CD4-positive, alpha-beta T cell treated with Interleukin-6 at 100 ng/mL for 8 hours (primary cell): ENCODE data around the gene LIPT1.
A peak's percentile ranks its signal among the peaks of the same experiment; 100 is the strongest.
"Not testable (repeated sequence)": the region's sequence is repeated elsewhere in the genome, so short reads cannot be mapped to it uniquely, and the experiment has no call there.

Source experiments
- DNase-seq: peaks from one replicate; pipeline ENCODE4 v3.0.0-alpha.2; 2020; ENCODE audit warnings: mixed read lengths, low spot score

Gene LIPT1

DNA sequence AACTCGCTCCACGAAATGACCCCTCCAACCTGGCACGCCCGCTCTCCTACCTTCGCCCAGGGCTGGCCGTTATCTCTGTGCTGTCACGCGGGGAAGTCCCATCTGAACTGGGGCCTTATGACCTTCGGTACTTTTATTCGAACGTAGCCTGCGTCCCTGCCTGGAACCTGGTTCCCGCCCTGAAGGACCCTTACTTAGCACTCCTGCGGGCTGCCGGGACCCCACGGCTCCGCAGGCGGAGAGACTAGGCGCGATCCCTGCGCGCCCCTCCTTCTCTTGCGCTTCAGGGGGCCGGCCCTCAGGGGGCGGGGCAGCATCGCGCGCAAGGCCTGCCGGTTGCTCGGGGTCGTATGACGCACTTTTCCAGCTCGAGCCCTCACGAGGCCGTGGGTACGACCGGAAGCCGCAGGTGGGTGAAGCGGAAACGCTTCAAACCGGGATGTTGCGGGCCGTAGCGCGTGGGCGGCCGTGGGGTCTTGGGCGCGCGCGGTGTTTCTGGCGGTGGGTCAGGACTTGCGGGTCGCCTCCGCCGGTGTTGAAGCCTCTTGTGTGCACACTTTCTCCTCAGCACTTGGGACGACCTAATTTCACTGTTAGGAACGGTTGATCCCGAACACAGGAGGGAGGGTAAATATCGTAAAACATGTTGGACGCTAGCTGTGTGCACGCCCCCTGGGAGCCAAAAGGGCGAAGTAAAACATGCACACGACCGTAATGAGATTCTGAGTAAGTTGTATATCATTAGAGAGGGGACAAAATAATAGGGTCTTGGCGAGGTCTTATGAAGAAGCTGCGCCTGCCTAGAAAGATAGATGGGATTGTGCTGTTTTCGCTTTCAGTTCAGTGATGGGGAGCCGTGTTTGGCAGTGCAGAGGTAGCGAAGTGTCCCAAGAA is at the start of gene LIPT1, which contains the start of gene TSGA10:
Gene LIPT1 (plus strand): TSS at position 325 of the 894 bp plus-strand sequence. CDS start 6,991 bp downstream, outside the sequence.
Gene TSGA10 (minus strand): TSS at position 300 of the 894 bp plus-strand sequence. CDS start 45,503 bp downstream, outside the sequence.
- DNase-seq, result peak; percentile 89

DNA sequence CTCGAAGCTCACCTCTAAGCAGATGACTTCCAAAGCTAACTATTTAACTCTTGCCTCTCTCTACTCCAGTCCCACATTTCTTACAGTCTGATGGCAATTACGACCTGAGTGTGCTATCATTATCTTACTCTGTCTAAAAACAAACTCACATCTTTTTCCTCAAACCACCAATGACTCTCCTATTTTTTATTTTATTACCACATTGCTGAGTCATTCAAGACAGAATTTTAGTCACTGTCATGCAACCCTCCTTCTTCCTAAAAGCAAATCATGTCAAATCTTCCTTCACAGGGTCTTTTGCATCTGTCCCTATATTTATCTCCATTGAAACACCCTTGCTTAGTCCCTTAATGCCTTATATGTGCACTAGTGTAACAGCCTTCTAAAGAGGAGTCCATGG is 47.9 kb upstream of the LIPT1 start:
- no peak for DNase-seq

DNA sequence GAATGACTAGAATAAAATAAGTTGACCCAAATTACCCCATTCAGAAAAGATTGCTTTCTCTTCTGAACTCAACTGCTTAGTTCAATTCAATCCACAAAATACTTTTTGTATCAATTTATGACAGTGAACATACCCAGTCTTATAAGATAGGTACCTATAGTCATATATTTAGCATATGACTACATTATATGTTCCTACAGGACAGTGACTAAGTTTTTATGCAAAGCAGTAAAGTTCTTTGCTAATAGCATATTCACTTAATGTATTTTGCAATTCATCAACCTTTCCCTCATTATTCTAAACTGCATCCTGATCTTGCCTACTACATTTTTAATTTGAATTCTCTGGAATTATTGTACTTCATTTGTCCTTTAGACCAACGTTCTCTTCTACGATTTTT is 43.5 kb upstream of the LIPT1 start:
- DNase-seq, result no peak

DNA sequence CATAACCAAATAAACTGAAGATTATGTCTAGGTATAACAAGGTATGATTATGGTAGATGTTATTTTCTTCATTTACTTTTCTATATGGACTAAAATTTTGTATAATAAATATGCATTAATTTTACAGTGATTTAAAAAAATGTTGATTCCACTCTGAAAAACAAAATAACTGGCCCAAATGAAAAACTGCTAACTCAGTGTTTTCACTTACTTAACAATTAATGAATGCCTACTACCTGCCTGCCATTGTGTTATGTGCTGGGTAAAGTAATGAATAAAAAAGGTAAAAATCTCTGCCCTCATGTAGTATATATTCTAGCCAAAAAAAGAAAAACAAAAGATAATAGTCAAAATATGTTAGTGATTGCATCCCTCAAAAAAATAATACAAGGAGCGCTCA is 42.8 kb upstream of the LIPT1 start:
- no peak for DNase-seq

DNA sequence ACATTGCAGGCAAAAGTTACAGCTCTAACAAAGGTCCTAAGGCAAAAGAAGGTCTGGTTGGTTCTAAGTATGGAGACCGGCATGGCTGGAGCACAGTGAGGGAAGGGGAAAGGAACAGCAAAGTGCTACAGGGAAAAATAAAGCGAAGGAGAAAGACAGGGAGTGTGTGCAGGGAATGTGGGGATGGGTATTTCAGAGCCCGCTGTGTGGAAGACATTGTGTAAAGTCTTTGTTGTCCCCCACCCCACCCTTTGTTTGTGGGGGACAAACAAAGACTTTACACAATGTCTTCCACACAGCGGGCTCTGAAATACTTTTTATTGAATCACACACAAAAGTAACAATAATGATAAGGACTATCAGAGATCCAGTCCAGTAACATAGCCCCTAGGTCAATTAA is 42.1 kb upstream of the LIPT1 start:
- DNase-seq, result no peak

DNA sequence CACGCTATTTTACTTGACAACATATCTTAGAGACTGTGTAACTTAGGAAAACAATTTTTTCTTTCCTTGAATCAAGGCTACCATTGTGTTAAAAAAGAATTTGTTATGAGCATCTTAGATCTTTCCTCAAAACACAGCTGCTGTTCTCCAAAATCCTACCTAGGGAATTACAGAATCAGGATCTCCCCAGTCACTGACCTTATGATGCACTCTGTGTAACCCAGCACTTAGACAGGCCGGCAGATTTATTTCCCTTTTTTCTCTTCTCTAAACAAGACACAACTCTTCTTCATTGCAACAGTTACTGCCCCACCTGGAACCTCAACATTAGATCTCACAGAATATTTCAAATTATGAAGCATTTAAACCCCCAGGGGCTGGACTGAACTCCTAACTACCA is 26.8 kb upstream of the LIPT1 start:
- DNase-seq, result no peak

DNA sequence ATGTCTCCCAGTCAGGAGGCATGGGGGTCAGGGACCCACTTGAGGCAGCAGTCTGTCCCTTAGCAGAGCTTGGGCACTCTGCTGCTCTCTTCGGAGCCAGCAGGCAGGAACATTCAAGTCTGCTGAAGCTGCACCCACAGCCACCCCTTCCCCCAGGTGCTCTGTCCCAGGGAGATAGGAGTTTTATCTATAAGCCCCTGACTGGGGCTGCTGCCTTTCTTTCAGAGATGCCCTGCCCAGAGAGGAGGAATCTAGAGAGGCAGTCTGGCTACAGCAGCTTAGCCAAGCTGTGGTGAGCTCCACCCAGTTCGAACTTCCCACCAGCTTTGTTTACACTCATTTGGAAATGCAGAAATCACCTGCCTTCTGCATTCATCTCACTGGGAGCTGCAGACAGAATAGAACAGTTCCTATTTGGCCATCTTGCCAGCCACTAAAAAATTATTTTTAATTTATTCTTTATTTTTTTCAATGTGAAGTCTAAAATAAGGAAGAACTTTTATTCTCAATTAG is 19.7 kb upstream of the LIPT1 start:
- DNase-seq, result not testable (repeated sequence)

DNA sequence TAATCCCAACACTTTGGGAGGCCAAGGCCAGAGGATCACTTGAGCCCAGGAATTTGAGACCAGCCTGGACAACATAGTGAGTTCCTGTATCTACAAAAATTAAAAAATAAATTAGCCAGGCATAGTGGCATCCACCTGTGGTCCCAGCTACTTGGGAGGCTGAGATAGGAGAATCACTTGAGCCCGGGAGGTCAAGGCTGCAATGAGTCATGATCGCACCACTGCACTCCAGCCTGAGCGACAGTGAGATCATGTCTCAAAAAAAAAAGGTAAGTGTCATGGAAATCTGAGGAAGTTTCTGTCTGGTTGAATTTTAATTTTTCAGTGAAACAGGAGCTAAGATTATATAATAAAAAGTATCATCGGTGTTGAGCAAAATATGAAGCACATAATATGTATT is 15.8 kb upstream of the LIPT1 start:
- no peak for DNase-seq

DNA sequence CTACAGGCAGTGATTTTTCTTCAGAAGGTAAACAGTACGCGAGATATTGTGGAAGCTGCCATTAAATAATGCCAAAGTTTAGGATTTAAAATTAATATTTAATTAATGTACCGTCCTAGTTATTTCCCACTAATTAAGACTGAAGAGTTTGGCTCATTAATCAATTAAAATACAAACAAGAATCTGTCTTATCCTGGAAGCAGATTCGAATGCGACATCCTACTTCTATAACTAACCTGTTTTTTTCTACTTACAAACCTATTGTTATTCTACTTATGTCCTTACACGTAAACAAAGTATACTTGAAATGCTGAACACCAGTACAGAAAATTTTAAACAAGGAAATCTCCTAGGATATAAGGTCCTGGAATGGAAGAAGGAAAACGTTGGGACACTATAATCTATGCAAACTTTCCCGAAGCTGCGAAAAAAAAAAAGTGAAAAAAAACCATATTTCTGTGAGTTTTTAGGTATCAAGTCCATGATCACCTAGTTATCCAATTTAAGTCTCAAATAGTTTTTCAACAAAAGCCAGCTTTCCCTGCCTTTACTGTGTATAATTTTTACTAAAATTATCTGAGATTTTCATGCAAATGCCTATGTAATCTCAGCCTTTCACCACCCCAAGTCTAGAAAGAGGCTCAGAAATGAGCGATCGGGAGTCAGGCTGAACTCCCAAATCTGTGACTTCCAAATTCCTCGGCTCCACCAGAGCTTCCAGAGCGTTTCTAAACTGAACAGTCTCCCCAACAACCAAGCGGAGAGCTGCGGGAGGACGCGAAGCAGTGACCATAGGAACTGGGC is 14.5 kb upstream of the LIPT1 start:
- no peak for DNase-seq

DNA sequence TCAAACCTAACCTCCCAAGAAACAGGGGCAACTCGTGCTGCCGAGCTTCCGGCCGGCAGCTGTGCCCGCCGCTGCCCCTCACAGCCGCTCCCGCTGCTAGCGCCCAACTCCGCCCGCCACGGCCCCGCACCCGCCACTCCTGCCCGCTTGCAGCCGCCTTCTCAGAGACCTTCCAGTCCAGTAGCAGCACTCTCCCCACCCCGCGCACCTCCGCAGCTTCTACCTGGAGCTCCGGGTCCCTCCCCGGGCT is 14.0 kb upstream of the LIPT1 start:
- DNase-seq, result no peak

DNA sequence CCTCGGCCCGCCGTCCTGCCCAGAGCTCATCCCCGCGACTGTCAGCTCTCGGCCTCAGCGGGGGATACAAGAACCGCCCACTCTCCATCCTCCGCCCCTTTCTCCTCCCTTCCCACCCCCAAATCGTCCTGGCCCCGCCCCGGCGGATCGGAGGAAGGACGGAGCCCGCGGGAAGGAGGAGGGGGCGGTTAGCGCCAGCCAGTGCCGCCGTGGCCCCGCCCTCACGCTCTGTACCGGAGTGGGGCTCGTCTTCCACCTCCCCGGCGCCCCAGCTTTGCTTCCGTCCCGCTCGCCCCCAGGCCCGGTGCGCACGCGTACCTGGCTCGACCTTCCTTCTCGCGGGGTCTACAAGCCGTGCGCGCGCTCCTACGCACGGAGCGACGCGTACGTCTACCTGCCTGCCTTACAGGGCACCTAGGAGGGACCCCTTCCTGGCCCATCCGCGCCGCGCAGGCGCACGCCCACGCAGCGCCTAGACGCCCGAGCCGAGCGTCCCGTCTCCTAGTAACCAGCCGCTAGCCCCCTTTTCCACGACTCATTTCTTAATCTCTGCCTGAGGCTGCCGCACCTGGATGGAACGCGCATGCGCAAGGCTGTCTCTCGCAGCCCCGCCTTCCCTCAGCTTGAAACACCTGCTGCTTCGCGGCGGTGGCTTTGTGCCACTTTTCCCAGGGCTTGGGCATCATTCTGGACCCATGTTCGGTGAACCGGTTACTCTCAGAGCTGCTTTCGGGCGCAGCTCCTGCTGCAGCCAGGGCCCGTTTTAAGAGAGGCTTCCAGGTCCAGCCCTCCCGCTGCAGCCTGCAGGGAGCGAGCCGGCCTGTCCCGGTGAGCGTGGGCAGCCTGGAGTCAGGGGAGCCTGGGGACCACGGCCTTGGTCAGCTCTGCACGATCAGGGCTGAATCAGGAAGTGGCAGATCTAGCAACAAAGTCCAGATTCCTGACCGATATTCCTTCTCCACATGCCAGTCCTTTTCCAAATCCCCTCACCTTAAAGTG is 13.4 kb upstream of the LIPT1 start, which contains the start of gene C2orf15:
Gene C2orf15 (plus strand): TSS at position 598 of the 999 bp plus-strand sequence. CDS start 8,852 bp downstream, outside the sequence.
- peak; percentile 98 for DNase-seq

DNA sequence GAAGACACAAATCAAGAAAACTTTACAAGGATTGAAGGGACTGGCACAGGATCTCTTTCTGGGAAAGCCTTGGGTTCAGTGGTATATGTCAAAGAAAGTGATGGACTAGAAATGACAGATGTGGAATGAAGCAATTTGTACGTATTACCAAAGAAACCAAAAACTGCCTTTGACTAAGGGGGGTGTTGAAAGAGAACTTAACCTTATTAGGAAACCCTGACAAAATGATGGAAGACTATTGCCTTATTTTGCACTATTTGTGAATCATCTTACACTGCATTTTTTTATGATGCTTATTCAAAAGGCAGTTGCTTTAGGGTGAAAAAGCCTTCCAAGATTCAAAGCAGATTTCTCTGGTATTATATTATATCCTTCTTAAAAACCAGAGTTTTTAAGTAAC is 4.1 kb upstream of the LIPT1 start:
- no peak for DNase-seq

DNA sequence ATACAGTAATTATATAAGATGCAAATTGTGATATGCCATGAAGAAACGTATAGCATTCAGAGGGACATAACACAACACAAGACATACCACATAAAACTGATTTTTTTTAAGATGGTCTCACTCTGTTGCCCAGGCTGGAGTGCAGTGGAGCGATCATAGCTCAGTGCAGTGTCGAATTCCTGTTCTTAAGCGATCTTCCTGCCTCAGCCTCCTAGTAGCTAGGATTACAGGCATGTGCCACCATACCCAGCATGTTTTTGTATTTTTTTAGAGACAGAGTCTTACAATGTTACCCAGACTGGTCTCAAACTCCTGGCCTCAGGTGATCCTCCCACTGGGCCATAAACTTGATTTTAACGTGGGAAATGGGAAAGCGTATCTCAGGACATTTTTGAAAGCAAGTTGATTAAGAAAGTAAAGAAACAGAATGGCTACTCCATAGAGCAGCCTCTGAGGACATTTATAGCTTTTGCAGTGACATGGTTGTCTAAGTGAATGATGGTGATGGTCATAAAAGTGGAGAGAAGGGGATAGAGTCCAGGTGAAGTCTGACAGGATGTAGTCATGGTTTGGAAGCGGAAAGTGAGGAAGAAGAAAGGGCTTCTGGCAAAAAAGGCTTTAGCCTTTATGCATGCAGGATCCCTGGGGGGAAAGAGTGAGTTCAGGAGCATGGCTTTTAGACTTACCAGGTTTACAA is 2.4 kb upstream of the LIPT1 start:
- no peak for DNase-seq

DNA sequence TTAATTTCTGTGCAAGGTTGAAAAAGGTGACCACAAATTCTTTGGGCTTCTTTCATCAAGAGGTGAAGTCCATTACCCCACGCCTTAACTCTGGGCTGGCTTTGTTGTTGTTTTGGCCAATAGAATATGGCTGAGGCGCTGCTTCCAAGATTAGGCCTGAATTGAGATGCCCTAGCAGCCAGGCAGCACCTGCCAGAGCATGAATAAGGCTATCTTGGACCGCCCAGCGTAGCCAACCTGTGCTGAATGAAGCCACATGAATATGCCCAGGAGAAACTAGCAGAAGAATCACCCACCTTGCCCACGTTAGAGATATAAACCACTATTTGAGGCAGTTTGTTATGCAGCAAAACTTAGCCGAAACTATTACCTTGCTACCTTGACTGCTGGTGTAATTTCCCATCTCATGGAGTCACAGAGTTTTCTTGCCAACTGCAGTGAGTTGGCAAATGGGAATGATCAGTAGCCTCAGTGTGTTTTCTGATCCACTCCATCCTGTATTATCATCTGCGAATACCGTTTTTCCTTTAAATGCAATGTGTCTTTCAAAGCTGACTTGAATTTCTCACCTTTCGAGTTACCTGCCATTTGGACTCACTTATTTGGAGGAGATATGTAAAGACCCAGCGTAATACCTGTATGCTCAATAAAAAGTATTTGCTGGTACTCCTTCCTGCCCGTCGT is 704 bp upstream of the LIPT1 start:
- DNase-seq, result no peak

DNA sequence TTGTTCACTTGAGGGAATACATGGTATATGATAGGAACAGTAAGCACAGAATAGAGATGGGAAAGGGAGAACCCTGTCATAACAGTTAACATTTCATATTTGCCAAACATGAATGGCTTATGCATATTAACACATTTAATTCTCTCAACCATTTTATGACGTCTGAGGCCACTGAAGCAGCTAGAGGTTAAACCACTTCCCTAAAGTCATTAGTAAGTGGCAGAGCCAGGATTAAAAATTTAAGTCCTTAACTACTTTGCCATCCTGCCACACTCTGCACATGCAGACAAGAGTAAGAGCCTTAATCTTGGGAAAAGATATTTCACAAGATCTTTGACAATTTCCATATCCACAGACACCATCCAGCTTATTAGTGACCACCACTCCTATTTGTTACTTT is 2.1 kb downstream of the LIPT1 start:
- no peak for DNase-seq

DNA sequence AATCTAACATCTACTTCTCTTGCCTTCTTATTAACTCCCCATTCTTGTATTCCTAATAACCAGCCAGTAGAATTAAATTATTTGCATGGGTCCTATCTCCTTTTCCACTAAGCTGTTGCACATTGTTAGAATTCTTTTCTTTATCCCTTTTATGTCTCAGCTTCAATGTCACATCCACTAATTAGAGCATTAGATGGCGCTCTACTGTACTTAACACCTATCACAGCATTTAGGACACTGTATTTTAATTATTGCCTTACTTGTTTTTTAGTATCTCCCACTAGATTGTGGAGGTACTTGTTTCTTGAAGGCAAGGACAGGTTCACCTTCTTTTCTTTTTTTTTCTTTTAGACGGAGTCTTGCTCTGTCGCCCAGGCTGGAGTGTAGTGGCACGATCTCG is 3.8 kb downstream of the LIPT1 start:
- no peak for DNase-seq

DNA sequence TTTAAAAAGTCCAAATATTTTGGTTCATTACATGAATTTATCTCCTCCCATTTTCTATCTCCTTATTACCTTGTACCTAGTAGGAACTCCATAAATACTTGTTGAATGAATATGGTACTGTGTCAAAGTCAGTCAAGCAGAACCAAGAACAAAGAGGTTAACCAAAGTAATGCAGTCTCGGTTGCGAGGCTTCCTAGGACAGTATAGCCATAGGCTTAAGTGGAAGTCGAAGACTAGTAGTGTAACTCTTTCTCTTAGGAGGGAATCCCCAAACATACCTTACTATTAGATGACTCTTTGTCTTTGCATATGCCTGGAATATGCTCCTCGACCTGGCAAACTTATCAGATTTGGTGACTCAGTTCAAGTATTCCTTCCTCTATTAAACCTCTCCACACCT is 4.8 kb downstream of the LIPT1 start:
- no peak for DNase-seq

DNA sequence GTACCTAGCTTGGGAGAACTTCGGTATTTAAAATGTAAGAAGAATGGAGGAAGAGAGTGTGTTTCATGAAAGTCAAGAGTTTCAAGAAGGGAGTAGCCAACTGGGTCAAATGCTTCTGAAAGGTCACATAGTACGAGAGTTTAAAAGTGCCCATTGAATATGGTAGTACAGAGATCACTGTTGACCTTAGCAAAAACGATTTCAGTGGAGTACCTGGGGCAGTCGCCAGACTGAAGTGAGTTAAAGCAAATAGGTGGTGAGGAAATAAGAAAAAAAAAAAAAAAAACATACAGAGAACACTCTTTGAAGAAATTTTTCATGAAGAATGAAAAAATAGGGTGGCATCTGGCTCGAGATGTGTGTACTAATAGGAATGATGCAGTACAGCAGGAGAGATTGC is 11.5 kb downstream of the LIPT1 start:
- DNase-seq, result no peak

DNA sequence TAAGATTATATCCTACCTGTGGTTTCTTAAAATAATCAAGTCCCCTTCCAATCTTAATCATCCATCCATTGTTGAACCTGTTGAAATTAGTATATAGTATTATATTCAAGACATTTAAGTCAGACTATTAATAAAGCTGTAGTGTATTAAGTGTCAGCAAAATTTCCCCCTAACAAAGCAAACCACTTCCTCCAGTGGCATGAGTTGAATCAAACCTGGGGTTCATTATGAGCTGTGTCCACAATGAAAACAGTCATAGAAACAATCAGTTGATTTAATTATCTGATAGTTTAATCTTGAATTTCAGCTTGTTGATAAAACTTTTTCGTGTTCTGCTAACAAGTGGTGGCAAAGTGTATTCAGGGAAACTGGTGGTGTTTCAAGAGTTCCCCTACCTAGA is 14.8 kb downstream of the LIPT1 start:
- no peak for DNase-seq

DNA sequence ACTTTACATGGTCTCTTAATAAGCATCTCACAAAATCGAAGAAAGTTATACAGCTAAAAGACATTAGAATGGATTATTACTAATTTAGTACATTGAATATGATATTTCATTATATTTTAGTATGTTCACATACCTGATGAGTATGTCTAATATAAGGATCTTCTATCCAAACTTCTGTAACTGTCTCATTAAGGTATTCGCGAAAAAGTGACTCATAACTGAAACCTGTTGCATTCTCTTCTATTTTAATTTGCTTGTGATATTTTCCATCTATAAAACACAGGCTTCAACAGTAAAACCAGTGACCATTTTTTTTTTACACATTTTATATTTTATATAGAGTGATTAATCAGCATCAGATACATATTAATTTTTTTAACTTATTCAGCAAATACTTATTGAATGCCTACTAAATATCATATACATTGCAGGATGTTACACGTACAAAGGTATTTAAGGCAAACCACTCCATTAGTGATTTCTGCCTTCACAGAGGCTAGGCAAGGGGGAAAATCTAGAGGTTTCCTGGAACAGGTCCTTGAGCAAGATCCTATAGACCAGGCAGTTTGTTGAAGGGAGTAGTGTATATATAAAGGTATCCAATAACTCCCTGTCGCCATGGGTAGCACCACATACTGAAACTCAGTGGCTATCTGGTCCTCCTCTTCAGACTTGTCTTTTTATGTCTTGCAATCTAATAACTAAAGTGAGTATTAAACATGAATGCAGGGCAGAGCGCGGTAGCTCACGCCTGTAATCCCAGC is 16.8 kb downstream of the LIPT1 start:
- DNase-seq, result no peak
